Mammary epithelial cell (primary cell): ENCODE measurements around the gene CLMN.

Experiments used
- CTCF ChIP-seq, 2 donors: IDR thresholded peaks in 1 of 2; conservative IDR thresholded peaks in 1 of 2; 2 replicates each; pipeline ENCODE4 v1.5.1; 2011 to 2012; ENCODE audit warnings: inconsistent platforms in 2 of 2, low read length in 2 of 2, mild to moderate bottlenecking in 2 of 2, control low read depth in 1 of 2, low read depth in 1 of 2; ENCODE audit not compliant: insufficient read depth in 1 of 2; ENCODE audit errors: extremely low read depth in 1 of 2
- EZH2 ChIP-seq: IDR thresholded peaks from 2 replicates; pipeline ENCODE4 v1.6.1; 2012; ENCODE audit warnings: low read length, inconsistent platforms, borderline replicate concordance

GRCh38 chr14:95228240-95228639, 91.5 kb downstream of the CLMN start:
- no peak for TF ChIP-seq CTCF (conservative IDR thresholded peaks at IDR 0.05 in 1 of 2, IDR thresholded peaks at IDR 0.05 in 1 of 2; ENCODE audit: extremely low read depth in 1 of 2, insufficient read depth in 1 of 2, low read depth in 1 of 2, low read length in 2 of 2)
- TF ChIP-seq EZH2 = no peak
